Measurements from ENCODE around the gene POLQ. TPM values are rescaled to one million over a fixed set of nuclear protein-coding genes. Genes with fewer than 3 reads are reported as not detected.

POLQ gene
- total RNA-seq, 2 donors from 2014 or later, result under 0.01 to 0.66 TPM

DNA sequence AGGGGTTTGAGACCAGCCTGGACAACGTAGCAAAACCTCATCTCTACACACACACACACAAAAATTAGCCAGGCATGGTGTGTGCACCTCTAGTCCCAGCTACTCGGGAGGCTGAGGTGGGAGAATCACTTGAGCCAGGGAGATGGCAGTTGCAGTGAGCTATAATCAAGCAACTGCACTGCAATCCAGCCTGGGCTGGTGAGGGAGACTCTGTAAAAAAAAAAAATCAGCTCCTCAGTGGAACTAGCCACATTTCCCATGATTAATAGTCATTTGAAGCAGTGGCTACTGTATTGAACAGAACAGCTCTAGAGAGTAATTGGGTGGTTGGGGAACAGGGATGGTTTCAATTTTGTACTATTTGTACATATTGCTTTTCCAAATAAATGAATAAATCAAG is 35.9 kb upstream of the POLQ start:
- Histone ChIP-seq H3K27me3 (no peaks in the 10 kb centered on the region), H3K4me3 (no peak overlapping the region), H3K4me1 (no peaks in the 10 kb centered on the region), H3K27ac (no peak overlapping the region), H3K36me3 (replicated peaks in 1 of 2; ENCODE audit: insufficient read depth in 1 of 2, low read depth in 2 of 2) (no peaks in the 10 kb centered on the region), H3K9me3 (no peaks in the 10 kb centered on the region)
- no peak for ATAC-seq
- 50 to 55% methylated on average over 2 of the region's 2 CpGs for WGBS, 2 donors
- TF ChIP-seq, protein P1, sequence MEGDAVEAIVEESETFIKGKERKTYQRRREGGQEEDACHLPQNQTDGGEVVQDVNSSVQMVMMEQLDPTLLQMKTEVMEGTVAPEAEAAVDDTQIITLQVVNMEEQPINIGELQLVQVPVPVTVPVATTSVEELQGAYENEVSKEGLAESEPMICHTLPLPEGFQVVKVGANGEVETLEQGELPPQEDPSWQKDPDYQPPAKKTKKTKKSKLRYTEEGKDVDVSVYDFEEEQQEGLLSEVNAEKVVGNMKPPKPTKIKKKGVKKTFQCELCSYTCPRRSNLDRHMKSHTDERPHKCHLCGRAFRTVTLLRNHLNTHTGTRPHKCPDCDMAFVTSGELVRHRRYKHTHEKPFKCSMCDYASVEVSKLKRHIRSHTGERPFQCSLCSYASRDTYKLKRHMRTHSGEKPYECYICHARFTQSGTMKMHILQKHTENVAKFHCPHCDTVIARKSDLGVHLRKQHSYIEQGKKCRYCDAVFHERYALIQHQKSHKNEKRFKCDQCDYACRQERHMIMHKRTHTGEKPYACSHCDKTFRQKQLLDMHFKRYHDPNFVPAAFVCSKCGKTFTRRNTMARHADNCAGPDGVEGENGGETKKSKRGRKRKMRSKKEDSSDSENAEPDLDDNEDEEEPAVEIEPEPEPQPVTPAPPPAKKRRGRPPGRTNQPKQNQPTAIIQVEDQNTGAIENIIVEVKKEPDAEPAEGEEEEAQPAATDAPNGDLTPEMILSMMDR (IDR thresholded peaks at IDR 0.05), result no peak
- TF ChIP-seq POLR2A (IDR thresholded peaks at IDR 0.05), result no peak
- intact Hi-C loops (cut with DNase I), result no loop called here
- DNase-seq, result no peak

DNA sequence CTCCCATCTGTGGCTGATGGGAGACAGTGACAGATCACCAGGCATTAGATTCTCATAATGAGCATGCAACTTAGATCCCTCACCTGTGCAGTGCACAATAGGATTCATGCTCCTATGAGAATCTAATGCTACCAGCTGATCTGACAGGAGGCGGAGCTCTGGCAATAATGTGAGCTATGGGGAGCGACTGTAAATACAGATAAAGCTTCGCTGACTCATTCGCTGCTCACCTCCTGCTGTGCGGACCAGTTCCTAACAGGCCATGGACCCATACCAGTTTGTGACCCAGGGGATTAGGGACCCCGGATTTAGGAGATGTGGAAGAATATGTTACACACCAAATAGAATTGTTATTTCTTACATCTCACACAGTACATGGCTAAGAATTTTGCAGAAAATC is 28.7 kb upstream of the POLQ start:
- 33 to 34% methylated on average over 6 of the region's 6 CpGs for WGBS, 2 donors
- H3K27me3 ChIP-seq, result no peaks in the 10 kb centered on the region
- intact Hi-C loops (cut with DNase I), result no loop called here
- peak; percentile 47 to 71 (median 60) for DNase-seq
- H3K9me3 ChIP-seq, result no peaks in the 10 kb centered on the region
- H3K4me1 ChIP-seq, result no peaks in the 10 kb centered on the region
- H3K36me3 ChIP-seq (replicated peaks in 1 of 2; ENCODE audit: insufficient read depth in 1 of 2, low read depth in 2 of 2), result no peaks in the 10 kb centered on the region
- peak; percentile 71 for ATAC-seq
- no peak overlapping the region for H3K27ac ChIP-seq
- no peak for TF ChIP-seq POLR2A (IDR thresholded peaks at IDR 0.05)
- TF ChIP-seq, protein P1 (IDR thresholded peaks at IDR 0.05), result no peak
- no peak overlapping the region for H3K4me3 ChIP-seq

DNA sequence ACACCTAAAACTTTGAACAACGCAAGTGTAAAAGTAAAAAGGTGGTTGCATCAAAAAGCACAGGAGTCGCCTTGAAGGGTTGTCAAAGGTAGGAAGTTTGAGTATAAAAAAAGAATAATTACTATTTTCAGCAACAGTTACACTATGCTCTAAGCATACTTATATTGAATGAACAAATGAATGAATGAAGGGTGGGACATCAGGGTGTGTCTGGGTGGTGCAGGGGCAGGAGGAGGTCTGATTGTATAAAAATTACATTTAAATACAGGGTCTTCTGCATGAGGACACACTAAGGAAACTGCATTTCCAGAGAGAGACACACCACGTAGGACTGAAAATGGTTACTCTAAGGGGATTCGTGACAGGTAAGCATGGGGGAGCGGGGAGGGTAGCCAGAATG is 21.9 kb upstream of the POLQ start, which contains the start of gene ARGFX:
ARGFX (plus strand) TSS at position 301 of the 400 bp plus-strand sequence. CDS start 2,765 bp downstream, outside the sequence.
- no peak for ATAC-seq
- Histone ChIP-seq H3K4me1 (no peaks in the 10 kb centered on the region), H3K27ac (no peak within 1 kb of the TSS), H3K36me3 (replicated peaks in 1 of 2; ENCODE audit: insufficient read depth in 1 of 2, low read depth in 2 of 2) (no peaks in the 10 kb centered on the region), H3K9me3 (no peaks in the 10 kb centered on the region), H3K27me3 (no peaks in the 10 kb centered on the region), H3K4me3 (no peak within 1 kb of the TSS)
- intact Hi-C loops (cut with DNase I), result no loop called here
- no peak for DNase-seq
- WGBS, 2 donors, result 80 to 83% methylated on average over 5 of the region's 5 CpGs
- TF ChIP-seq POLR2A (IDR thresholded peaks at IDR 0.05), result no peak
- TF ChIP-seq, protein P1 (IDR thresholded peaks at IDR 0.05), result no peak

DNA sequence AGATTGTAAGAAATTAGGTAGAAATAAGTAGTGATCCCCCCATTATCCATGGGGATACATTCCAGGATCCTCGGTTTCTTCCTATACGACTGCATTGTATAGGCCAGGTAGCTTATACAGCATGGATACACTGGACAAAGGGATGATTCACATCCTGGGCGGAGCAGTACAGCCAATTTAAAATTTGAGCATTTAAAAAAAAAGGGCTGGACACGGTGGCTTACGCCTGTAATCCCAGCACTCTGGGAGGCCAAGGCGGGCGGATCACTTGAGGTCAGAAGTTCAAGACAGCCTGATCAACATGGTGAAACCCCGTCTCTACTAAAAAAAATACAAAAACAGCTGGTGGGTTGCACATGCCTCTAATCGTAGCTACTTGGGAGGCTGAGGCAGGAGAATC is 21.0 kb upstream of the POLQ start:
- Histone ChIP-seq H3K4me1 (peaks cover under 1% of the 10 kb centered on the region), H3K4me3 (no peak overlapping the region), H3K27me3 (no peaks in the 10 kb centered on the region), H3K9me3 (no peaks in the 10 kb centered on the region), H3K27ac (no peak overlapping the region), H3K36me3 (replicated peaks in 1 of 2; ENCODE audit: insufficient read depth in 1 of 2, low read depth in 2 of 2) (no peaks in the 10 kb centered on the region)
- DNase-seq (no peak), ATAC-seq (no peak)
- intact Hi-C loops (cut with DNase I), result no loop called here
- no peak for TF ChIP-seq POLR2A (IDR thresholded peaks at IDR 0.05)
- TF ChIP-seq, protein P1 (IDR thresholded peaks at IDR 0.05), result no peak
- 88% methylated on average over 9 of the region's 9 CpGs for WGBS, 2 donors

DNA sequence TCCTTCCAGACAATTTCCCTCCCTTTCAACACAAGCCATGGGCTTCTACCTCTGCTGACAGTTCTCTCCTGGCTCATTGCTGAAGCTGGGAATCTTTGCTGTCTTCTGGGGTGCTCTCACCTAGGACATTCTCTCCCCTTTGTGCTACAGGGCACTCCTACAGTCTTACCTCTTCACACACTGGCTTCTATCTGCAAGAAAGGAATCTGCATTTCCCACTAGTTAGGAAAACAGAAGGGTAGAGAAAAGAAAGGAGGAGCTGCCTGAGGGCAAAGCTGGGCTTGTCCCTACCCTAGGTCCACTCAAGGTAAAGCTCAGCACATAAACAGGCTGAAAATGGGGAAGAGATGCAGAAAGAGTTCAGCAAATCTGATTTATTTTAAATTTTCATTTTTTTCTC is 16.4 kb upstream of the POLQ start:
- Histone ChIP-seq H3K4me1 (peaks cover 7% of the 10 kb centered on the region), H3K36me3 (replicated peaks in 1 of 2; ENCODE audit: insufficient read depth in 1 of 2, low read depth in 2 of 2) (no peaks in the 10 kb centered on the region), H3K27me3 (no peaks in the 10 kb centered on the region), H3K27ac (no peak overlapping the region), H3K9me3 (no peaks in the 10 kb centered on the region), H3K4me3 (no peak overlapping the region)
- intact Hi-C loops (cut with DNase I), result no loop called here
- no peak for DNase-seq
- no peak for ATAC-seq
- TF ChIP-seq POLR2A (IDR thresholded peaks at IDR 0.05), result no peak
- TF ChIP-seq, protein P1 (IDR thresholded peaks at IDR 0.05), result no peak
